22Rv1 (cell line): ENCODE measurements around the gene B9D1.

ENCODE experiments used
- CTCF ChIP-seq: fragments of 450-650 bp; IDR thresholded peaks from 2 replicates; pipeline ENCODE4 v1.5.1; 2017; ENCODE audit warnings: mild to moderate bottlenecking
- ZFX ChIP-seq: fragments of 450-650 bp; IDR thresholded peaks from 2 replicates; pipeline ENCODE4 v1.6.1; 2017; ENCODE audit warnings: antibody characterized with exemption, borderline replicate concordance

- TF ChIP-seq CTCF (no peak), ZFX (no peak)
Observed at GRCh38 chr17:19378416-19379360, 16.2 kb upstream of the B9D1 start, which contains the start of gene MAPK7.
